GM12875 (cell line): Measurements from ENCODE around the gene PCSK5.

Experiments used
- H3K4me3 ChIP-seq: one replicate; pipeline ENCODE4 v1.5.1; 2011; ENCODE audit warnings: low read depth, low read length, control low read depth
- TF ChIP-seq, protein P1 (sequence below): IDR thresholded peaks from 2 replicates; pipeline ENCODE4 v1.5.1; 2011; ENCODE audit warnings: low read depth, mild to moderate bottlenecking, control low read depth, inconsistent platforms, low read length, moderate library complexity, borderline replicate concordance; ENCODE audit not compliant: insufficient read depth

Gene PCSK5

GRCh38 chr9:76290555-76290954, 400.1 kb downstream of the PCSK5 start:
- TF ChIP-seq, protein P1, sequence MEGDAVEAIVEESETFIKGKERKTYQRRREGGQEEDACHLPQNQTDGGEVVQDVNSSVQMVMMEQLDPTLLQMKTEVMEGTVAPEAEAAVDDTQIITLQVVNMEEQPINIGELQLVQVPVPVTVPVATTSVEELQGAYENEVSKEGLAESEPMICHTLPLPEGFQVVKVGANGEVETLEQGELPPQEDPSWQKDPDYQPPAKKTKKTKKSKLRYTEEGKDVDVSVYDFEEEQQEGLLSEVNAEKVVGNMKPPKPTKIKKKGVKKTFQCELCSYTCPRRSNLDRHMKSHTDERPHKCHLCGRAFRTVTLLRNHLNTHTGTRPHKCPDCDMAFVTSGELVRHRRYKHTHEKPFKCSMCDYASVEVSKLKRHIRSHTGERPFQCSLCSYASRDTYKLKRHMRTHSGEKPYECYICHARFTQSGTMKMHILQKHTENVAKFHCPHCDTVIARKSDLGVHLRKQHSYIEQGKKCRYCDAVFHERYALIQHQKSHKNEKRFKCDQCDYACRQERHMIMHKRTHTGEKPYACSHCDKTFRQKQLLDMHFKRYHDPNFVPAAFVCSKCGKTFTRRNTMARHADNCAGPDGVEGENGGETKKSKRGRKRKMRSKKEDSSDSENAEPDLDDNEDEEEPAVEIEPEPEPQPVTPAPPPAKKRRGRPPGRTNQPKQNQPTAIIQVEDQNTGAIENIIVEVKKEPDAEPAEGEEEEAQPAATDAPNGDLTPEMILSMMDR = no peak
- no peak overlapping the region for H3K4me3 ChIP-seq

DNA sequence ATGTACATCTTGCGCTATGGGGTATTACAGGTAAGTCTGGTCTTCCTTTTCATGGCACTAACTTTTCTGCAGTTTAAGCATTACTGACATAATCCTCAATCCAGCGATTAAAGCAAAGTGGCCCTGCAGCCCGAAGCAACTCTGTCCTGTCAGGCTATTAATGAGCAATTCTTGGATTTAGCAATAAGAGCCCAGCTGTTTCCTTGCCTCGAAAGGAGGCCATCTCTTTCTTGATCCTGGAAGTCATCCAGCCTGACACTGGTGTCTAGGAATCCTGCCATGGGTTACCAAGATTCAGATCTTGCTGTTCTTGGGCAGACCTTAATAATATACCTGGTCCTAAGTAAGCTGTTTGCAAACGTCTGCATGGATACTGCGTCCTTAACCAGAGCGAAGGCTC, 401.8 kb downstream of the PCSK5 start:
- H3K4me3 ChIP-seq = no peak overlapping the region
- TF ChIP-seq, protein P1 = no peak

- TF ChIP-seq, protein P1 = no peak
- no peak overlapping the region for H3K4me3 ChIP-seq
Measured at GRCh38 chr9:76292658-76293057, 402.2 kb downstream of the PCSK5 start.

DNA sequence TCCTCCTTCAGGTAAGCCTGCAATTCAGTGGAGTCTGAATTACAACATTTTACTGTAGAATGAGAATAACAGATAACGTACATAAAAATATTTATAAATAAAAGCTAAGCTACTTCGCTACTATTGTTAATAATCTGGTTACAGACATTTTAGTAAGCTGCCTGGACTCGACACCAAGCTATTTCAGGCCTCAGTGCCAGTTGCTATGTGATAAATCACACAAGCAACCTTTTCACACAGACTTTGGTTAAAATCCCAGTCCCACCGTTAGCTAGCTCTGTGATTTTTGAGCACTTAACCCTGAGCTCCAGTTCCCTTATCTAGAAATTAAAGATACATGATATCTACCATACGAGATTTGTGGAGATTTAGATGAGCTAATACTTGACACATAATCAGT, 403.8 kb downstream of the PCSK5 start:
- TF ChIP-seq, protein P1 = no peak
- H3K4me3 ChIP-seq = no peak overlapping the region

- no peak overlapping the region for H3K4me3 ChIP-seq
- TF ChIP-seq, protein P1 = no peak
Measured at GRCh38 chr9:76296561-76297310, 406.3 kb downstream of the PCSK5 start.

GRCh38 chr9:76297721-76298239, 407.3 kb downstream of the PCSK5 start:
- TF ChIP-seq, protein P1 = no peak
- H3K4me3 ChIP-seq = no peak overlapping the region

DNA sequence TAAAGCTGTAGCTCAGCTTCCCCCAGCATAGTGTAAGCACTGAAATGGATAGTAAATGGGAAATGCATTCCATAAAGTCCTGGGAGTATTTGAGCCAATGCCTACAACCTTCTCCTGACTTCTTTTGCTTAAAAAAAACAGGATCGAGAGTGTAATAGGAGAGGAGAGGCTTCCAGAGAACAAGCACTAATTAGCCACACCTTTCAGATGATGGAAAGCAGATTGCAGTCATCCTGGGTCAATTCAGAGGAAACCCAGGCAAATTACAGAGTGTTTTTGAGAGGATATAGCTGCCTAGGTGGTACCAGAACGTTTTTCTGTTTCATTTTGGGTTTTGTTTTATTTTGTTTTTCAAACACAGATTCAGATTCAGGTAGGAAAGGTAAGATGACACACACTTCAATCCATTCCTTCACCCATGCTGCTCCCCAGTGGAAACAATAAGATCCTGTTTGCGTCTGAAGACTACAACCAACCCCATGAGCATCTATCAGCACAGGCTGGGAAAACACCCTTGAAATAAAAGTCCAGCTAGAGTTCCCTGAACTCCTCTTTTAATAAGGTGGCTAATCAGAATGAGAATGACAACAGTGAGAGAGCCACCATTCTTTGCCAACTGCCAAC, 408.2 kb downstream of the PCSK5 start:
- TF ChIP-seq, protein P1 = no peak
- H3K4me3 ChIP-seq = no peak overlapping the region
